GM18511 (cell line): ENCODE data around the gene RHBG.

Source experiments
- ATAC-seq: cut with Tn5 transposase; IDR thresholded peaks from one replicate; pipeline ENCODE4 v1.9.1; 2021; ENCODE audit warnings: mild to moderate bottlenecking, moderate library complexity; ENCODE audit not compliant: unreplicated experiment

RHBG gene

DNA sequence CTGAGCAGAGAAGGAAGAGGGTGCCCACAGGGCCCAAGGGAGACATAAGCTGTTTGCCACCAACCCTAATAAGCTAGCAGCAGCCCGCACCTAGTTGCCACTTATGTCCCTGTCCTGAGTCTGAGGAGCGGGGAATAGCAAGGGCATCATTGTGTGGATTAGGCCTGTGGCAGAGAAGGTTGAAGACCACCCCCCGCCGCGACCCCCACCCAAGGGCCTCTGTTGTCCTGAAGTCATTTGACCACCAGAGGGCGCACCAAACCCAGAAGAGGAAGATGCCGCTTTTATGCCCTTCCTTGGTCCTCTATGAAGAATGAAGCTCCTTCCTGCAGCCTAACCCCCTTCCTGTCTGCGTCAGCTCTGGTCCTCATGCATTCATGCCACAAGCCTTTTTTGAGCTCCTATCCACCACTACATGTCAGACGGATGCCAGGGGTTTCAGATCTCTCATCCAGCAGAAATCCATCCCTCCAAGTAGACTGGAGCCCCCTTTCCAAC is 16.6 kb downstream of the RHBG start:
- no peak for ATAC-seq

DNA sequence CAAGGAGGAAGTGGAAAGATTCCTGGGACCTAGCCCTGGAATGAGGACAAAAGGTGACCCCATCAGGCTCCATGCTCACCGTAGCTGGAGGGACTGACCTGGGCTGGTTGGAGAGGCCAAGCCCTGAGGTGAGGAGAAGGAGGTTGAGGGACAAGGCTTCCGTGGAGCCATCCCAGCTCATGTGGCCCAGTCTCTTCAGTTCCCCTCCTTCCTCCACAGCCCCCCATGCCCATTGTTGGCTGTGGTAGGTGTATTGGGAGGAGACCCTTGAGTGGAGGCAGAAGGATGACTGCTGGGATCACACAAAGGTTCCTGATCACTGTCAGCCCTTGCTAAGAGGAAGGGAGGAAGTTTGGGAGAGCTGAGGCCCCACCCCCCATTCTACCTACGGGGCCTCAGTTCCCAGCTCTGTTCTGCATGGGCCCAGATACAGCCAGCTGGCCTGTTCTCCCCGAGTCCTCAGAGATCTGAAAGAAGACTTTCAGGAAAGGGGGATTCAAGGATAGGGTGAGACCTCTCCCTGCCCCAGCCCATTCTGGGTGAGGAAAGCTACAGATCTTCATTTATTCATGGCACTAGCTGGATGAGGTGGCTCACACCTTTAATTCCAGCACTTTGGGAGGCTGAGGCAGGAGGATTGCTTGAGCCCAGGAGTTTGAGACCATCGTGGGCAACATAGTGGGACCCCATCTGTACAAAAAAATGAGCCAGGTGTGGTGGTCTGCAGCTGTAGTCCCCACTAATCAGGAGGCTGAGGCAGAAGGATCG is 17.3 kb downstream of the RHBG start:
- no peak for ATAC-seq

DNA sequence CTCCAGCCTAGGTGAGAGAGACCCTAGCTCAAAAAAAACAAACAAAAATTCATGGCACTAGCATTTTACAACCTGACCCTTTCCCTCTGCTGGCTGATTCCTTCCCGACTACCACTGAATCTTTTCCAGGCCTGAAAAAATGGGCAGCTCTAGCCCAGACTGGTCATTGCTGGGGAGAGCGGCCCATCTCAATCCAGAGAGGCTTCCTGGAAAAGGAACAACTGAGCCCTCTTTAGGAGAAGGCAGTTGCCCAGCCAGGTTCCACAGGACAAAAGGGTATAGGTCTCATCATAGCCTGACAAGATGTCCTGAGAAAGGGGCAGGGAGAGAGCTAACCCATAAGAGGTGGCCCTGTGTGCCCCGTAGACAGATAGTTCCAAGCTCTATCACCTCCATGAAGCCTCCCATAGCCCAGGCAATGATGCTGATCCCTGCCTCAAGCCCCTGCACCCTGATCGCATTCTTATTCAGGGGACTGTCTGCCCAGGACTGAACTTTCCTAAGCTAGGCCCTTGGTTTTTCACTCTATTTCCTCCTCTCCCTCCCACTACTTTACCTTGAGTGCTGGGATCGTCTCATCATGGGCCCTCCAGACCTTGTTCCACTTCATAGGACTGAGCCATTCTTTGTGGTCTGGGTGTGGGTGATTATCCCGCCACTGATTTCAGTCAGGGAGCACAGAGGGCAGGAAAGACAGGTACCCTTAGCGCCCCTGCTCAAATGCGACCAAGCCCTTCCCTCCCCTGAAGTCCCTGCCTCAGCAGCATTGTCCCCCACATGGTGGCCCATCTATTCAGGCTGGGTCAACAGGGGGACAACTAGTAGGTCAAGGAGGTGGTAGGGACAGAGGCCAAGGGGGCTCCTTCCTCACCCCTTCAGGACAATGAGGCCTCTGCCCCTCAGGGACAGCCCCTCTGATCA is 18.2 kb downstream of the RHBG start:
- no peak for ATAC-seq

DNA sequence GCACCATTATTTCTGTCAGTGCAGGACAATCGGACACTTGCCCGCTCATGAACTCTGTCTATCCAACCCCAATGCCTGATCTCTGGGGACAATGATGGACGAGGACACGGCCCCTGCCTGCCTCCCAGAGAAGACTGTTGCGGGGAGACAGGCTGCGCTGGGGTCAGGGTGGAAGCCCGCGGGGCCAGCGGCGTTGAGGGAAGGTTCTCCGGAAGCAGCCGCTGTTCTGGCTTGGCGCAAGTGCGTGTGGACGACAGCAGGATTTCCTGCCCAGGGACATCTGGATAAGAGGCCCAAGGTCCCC is 18.8 kb downstream of the RHBG start:
- no peak for ATAC-seq

DNA sequence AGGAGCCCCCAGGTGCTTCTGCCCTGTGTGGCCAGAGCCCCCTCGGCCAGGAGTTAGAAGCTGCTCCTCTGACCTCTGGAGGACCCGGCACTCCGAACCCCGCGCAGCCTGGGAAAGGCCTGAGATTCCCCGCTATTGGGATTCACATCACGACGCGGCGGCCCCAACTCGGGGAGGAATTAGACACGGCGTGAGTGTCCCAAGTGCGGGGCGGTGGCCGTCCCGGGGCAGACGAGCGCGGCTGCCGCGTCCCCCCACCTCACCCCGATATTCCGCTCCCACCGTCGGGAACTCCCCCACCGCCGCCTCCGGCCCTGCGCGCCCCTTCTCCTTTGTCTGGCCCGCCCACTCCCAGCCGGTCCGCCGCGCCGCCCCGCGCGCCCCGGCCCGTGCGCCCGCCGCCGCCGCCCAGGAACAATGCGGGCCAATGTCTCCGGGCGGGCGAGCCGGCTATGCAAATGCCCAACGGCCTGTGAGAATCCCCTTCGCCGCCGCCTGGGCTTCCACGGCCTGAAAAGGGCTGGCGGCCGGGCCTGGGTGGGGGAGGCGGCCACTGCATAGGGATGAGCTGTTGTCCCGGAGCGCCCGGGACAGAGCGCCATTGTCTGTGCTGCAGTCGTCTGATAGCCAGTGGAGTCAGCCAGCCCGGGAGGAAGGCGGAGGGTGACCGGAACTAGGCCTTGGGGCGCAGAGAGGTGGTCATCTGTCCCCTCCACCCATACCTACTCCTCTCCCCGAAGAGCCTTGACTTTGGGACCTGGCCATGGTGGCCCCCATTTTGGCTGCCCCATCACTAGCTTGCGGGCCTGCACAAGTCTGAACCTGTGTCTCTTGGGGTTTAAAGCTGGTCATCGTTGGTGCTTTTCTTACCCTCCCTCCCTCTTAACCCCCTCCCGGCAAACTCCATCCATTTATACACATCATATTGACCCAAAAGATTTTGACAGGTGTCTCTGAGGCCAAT is 19.4 kb downstream of the RHBG start:
- no peak for ATAC-seq

DNA sequence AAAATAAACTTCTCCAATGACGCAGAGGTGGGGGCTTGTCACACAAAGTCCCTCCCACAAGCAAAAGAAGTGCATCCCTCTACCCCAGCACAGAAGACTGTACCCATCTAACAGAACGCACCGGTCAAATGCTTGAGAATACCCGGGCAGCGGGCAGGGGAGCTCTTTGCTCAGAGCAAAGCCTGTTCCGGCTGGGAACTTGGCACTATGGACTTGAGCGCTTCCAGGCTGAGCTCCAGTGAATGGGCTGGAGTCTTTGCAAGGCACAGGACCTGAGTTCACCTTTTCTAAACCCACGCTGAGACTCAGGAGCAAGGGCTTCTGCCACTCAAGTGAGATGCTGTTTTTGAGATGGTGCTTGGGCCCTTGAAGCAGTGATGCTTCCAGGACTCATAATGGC is 20.3 kb downstream of the RHBG start:
- ATAC-seq = no peak

DNA sequence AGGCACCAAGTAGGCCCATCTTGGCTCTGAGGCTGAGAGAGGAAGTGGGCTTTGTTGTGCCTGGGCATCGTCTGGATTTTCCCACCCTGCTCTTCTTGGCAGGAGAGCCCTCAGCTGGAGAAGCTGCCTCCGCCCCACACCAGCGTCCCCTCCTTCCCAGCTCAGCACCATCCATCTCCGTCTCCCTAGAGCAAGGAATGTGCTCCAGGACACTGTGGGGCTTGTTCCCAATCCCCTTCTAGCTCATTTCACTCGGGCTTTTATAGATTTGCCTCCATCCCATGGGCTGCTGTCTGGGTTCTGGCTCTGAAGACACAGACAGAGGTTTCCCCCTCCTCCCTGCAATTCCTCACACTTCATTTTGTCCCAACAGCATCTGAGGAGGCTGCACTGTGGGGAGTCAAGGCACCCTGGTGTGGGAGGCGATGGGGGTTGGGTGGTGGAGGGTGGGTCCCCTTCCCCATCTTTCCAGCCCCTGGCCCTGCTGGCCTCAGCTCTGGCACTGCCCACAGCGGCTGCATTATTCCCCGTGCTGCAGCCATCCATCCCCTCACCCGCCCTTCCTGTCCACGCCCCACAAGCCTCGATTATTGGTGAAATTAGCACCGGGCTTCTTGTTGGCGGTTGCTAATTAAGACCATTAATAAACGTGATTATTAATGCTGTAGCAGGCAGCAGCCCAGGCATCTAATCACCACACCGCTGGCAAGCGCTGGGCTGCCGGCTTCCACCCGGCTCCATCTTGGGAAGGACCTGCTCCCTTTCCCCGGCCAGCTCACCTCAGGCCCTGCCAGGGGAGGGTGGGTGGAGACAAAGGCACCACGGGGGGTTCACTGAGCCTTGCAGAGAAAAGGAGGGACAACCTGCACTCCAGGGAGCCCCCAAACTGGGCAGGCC is 21.7 kb downstream of the RHBG start:
- no peak for ATAC-seq

DNA sequence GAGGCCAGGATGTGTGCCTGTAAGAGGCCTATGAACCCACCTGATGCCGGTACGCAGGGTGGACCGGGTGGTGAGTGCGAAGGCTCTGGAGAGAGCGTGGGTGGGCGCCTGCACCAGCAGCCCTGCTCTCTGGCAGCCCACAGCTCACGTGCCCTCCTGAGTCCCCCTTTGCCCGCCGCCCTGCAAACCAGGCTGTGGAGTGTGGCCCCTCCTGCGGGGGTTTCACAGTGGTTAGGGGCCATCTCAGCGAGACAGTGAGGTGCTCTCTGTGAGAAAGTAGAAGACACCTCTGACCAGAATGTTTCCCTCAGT is 22.3 kb downstream of the RHBG start:
- no peak for ATAC-seq

DNA sequence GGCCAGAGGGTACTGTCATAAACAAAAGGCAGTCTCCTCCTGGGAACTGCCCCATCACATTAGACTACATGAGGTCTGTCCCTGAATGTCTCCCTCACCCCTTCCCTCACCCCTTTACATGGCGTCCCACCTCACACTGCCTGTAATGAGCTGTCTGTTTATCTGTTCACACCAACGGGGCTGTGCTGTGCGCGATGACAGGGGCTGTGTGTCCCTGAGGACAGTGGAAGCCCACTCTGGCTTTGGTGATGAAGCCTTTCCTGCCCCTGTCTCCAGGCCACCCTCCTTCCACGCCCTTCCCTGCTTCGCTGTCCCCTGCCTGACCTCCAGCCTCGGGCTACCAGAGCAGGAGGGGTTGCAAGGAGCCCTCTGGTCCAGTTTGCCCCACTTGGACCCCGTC is 22.7 kb downstream of the RHBG start:
- no peak for ATAC-seq

DNA sequence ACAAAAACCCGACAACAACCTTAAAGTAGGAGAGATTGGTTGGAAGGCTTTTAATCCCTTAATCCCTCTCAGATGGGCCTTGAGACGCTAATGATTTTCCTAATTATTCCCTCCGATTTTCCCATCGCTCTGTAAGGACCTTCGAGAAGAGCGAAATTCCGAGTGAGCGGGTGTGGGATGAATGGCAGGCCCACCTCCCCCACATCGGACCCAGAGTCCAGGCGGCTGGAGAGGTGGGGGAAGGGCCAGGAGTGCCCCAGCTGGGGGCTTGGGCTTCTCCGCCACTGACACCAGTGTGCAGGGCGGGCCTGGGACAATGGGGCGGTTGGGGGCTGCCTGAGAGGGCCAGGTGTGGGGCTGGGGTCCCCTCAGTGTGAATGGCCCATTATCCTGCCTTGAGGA is 23.4 kb downstream of the RHBG start:
- ATAC-seq = no peak

DNA sequence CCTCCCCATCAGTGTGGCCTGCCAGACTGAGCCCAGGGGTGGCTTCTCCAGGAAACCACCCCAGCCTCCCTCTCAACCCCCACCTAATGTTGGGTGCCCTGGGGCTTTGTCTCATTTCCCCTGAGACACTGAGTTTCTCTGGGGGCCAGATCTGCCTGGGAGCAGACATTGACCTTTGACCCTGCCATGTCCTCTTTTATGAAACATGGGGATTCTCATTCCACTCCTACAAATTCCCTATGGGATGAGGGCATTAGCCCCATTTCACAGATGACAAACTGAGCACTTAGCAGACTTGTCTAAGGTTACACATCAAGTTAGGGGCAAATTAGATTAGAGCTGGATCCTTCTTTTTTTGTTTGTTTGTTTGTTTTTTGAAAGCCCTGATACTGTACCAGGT is 24.1 kb downstream of the RHBG start:
- no peak for ATAC-seq

DNA sequence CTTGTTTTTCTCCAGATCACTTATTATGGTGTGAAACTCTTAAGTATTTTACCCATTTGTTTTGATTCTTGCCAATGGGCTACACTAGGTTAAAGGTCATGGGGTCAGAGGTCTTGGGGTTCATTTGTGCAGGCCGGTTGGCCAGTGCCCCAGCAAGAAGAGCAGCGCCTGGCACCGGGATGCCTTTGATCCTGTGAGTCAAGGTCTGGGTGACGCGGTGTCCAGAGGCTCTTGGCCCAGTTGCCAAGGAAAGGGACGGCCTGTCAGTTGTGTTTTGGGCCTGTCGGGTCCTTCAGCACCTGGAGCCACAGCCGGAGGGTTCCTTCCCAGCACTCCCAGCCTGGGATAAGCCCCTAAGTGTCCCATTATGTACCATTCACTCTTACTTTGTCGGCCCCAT is 25.1 kb downstream of the RHBG start:
- ATAC-seq = no peak

DNA sequence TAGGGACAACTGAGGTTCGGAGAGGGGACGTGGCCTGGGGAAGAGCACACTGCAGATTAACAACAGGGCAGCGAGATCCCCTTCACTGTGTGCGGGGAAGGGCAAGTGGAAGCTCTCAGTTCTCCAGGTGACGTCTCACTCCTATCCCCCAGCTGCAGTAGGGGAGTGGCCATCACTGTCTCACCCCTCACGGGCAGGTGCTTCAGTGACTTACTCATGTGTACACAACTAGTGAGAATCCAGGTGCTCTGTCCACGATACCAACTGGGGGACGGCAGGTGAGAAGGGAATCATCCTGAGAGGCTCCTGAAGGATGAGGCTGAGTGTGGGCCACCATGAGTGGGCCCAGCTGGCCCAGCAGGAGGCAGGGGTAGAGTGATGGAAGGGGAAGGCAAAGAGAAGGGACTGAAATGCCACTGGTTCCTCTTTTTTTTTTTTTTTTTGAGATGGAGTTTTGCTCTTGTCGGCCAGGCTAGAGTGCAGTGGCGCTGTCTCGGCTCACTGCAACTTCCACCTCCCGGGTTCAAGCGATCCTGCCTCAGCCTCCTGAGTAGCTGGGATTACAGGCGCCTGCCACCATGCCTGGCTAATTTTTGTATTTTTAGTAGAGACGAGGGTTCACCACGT is 25.9 kb downstream of the RHBG start:
- no peak for ATAC-seq

DNA sequence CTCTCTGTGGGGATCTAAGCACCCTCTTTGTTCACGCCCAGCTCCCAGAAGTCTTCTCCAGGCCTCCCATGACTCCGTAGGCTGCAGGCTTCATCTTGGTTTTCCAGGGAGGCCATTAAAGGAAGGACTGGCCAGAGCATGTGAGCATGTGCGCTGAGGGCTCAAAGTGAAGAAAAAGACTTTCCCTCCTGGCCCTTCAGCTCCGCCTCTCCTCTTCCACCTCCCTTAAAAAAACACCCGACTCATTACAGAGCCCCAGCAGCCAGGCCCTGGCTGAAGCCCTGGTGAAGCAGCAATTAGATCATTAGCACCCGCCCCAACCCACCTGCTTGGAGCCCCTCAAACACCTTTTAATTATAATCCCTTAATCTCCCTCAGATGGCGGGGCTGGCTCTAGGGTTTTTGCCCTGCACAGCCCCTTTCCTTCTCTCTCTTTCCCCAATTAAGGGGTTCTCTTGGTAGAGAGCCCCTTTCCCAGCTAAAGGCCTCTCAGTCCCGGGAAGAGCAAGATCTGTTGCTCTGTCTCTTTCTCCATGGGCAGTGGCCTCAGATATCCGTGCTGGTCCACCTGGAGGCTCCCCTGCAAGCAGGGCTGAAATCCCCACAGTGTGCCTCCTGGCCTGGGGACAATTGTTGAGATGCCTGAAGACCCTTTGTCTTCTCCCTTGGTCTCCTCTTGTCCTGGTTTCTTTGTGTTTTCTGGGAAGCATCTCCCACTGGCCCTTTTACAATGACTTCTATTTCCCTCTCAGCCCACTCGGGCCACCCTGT is 30.5 kb downstream of the RHBG start:
- no peak for ATAC-seq

DNA sequence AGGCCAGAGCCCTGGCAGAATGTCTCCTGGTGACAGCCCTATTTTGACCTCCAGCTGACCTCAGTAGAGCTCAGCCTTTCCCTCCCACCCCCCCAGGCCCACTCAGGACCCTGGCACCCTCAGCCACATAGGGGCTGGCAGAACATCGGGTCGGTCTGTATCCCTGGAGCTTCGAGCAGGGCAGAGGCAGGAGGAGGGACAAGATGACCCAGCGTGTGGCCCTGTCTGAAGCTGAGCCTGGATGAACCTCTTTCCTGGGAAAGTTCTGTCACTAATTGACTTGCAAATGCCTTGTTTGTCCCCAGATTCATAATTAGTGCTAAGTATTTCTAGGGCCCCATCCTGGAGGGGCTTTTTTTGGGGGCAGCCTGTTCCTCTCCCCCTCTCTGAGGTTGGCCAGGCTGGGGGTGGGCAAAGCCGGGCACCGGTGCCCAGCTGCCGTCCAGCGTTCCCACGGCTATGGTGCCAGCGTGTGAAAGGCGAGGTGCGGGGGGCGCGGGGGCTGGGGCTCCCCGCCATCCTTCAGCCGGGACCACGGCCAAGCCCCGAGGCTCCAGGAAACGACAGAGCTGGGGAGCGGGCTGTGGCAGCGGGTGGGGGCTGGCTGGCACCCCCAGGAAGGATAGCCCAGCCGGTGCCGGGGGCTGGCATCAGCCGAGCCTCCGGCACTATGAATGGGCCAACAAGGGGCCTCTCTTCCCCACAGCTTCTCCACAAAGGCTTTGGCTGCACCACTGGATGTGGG is 31.4 kb downstream of the RHBG start:
- ATAC-seq = no peak

DNA sequence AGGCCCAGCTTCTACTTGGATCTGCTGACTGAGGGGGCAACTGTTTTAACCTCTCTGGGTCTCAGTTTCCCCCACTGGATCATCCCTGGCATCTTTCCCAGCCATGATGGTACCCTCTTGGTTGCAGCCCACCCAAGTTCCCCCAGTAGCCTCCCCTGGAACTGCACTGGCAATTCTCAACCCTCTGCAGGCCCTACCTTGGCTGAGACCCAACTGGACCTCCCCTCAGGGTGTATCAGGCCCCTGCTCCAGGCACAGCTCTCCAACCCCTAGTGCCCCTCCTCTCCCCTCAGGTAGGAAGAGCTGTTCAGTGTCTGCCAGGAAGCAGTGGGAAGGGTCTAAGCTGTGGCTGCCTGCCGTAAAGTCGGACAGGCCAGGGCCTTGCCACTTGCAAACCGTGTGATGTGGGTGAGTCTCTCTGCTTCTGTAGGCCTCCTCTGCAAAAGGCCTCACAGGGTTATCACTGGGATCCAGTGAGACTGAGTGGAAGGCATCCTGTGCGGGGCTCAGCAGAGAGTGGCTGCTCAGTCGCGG is 32.1 kb downstream of the RHBG start:
- no peak for ATAC-seq

DNA sequence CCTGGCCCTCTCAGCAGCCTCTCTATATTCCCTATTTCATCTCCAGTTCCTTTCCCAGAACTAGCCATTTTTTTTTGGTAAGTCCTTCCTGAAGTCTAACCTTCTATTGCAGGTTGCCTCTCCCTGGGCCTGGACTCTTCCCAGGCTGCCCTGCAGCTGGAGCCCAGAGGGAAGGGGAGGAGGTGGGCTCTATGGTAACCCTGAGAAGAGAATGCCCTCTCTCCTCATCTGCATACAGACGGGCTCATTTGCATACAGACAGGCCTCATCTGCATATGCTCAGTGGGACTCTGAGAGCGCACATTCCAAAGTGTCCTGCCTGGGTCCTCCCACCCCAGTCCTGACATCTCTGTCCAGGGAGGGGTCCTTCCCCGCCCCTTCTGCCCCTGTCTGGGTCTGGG is 32.7 kb downstream of the RHBG start:
- ATAC-seq = no peak
